CD4-positive, alpha-beta T cell treated with Interleukin-2 at 100 ng/mL for 4 hours (primary cell): ENCODE data around the gene CTDSP2.
"Not testable (repeated sequence)": the region's sequence is repeated elsewhere in the genome, so short reads cannot be mapped to it uniquely, and the experiment has no call there.

Experiments used
- DNase-seq: peaks from one replicate; pipeline ENCODE4 v3.0.0-alpha.2; 2020; ENCODE audit warnings: low spot score

CTDSP2 gene

GRCh38 chr12:57852620-57853500 lies 6.3 kb upstream of the CTDSP2 start:
- no peak for DNase-seq

GRCh38 chr12:57852200-57852599 lies 5.7 kb upstream of the CTDSP2 start:
- DNase-seq: no peak

- DNase-seq: no peak
These were observed 5.0 kb upstream of the CTDSP2 start for GRCh38 chr12:57851552-57851951.

GRCh38 chr12:57850854-57851430 lies 4.4 kb upstream of the CTDSP2 start:
- DNase-seq: no peak

GRCh38 chr12:57849447-57849846 lies 2.9 kb upstream of the CTDSP2 start:
- not testable (repeated sequence) for DNase-seq

- no peak for DNase-seq
These were observed 2.5 kb upstream of the CTDSP2 start for GRCh38 chr12:57849035-57849434.

GRCh38 chr12:57848208-57848607 lies 1.7 kb upstream of the CTDSP2 start:
- no peak for DNase-seq

- no peak for DNase-seq
These were observed 298 bp downstream of the CTDSP2 start for GRCh38 chr12:57846285-57846576.

- DNase-seq: peak; percentile 47
These were observed 848 bp downstream of the CTDSP2 start for GRCh38 chr12:57845478-57846284.

GRCh38 chr12:57844709-57845477 lies 1.6 kb downstream of the CTDSP2 start:
- DNase-seq: no peak

GRCh38 chr12:57842342-57843294 lies 3.9 kb downstream of the CTDSP2 start:
- no peak for DNase-seq

- DNase-seq: no peak
These were observed 5.1 kb downstream of the CTDSP2 start for GRCh38 chr12:57841445-57841844.

GRCh38 chr12:57840726-57841125 lies 5.8 kb downstream of the CTDSP2 start:
- no peak for DNase-seq

- no peak for DNase-seq
These were observed 6.5 kb downstream of the CTDSP2 start for GRCh38 chr12:57839996-57840395.

GRCh38 chr12:57838594-57839302 lies 7.8 kb downstream of the CTDSP2 start:
- peak; percentile 38 for DNase-seq

- no peak for DNase-seq
These were observed 8.5 kb downstream of the CTDSP2 start for GRCh38 chr12:57837864-57838562.

GRCh38 chr12:57836442-57837375 lies 9.8 kb downstream of the CTDSP2 start:
- peak; percentile 35 for DNase-seq
